Gastrocnemius medialis (tissue), 4 donors: ENCODE results near the gene AFP.

Experiments used
- POLR2A ChIP-seq, 2 donors: fragments of 450-650 bp; IDR thresholded peaks; one replicate each; pipeline ENCODE4 v1.6.1; 2017; ENCODE audit warnings: antibody characterized with exemption in 2 of 2, mild to moderate bottlenecking in 2 of 2, moderate library complexity in 2 of 2
- TF ChIP-seq, protein P1 (sequence below), 5 experiments: fragments of 450-650 bp in 3 of 5; fragments of 200-600 bp in 2 of 5; sonication (generic) in 2 of 5; IDR thresholded peaks in 4 of 5; conservative IDR thresholded peaks in 1 of 5; 1 replicate in 4 of 5; 2 replicates in 1 of 5; pipeline ENCODE4 v1.5.1; 2016 to 2019; ENCODE audit warnings: antibody characterized with exemption in 5 of 5, mild to moderate bottlenecking in 3 of 5, moderate library complexity in 3 of 5

DNA sequence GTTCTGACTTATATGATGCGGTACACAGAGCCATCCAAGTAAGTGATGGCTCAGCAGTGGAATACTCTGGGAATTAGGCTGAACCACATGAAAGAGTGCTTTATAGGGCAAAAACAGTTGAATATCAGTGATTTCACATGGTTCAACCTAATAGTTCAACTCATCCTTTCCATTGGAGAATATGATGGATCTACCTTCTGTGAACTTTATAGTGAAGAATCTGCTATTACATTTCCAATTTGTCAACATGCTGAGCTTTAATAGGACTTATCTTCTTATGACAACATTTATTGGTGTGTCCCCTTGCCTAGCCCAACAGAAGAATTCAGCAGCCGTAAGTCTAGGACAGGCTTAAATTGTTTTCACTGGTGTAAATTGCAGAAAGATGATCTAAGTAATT is 15.4 kb upstream of the AFP start:
- TF ChIP-seq, protein P1, sequence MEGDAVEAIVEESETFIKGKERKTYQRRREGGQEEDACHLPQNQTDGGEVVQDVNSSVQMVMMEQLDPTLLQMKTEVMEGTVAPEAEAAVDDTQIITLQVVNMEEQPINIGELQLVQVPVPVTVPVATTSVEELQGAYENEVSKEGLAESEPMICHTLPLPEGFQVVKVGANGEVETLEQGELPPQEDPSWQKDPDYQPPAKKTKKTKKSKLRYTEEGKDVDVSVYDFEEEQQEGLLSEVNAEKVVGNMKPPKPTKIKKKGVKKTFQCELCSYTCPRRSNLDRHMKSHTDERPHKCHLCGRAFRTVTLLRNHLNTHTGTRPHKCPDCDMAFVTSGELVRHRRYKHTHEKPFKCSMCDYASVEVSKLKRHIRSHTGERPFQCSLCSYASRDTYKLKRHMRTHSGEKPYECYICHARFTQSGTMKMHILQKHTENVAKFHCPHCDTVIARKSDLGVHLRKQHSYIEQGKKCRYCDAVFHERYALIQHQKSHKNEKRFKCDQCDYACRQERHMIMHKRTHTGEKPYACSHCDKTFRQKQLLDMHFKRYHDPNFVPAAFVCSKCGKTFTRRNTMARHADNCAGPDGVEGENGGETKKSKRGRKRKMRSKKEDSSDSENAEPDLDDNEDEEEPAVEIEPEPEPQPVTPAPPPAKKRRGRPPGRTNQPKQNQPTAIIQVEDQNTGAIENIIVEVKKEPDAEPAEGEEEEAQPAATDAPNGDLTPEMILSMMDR (IDR thresholded peaks at IDR 0.05 in 4 of 5, conservative IDR thresholded peaks at IDR 0.05 in 1 of 5): no peak
- no peak for TF ChIP-seq POLR2A (IDR thresholded peaks at IDR 0.05)
